Inflammatory macrophage (primary cell): ENCODE results near the gene RAP1GAP2.

Experiments used
- DNase-seq, 2 donors: peaks; one replicate each; pipeline ENCODE4 v3.0.0-alpha.2; 2020 to 2022

The RAP1GAP2 gene

GRCh38 chr17:2911755-2912111, 115.5 kb downstream of the RAP1GAP2 start:
- DNase-seq = no peak

GRCh38 chr17:2912754-2913153, 116.5 kb downstream of the RAP1GAP2 start:
- DNase-seq = no peak

GRCh38 chr17:2916461-2916860, 120.2 kb downstream of the RAP1GAP2 start:
- DNase-seq = no peak

- no peak for DNase-seq
These were observed 125.2 kb downstream of the RAP1GAP2 start for GRCh38 chr17:2921443-2921842.

- DNase-seq = peak in 1 of 2 donors; percentile 43
These were observed 128.0 kb downstream of the RAP1GAP2 start for GRCh38 chr17:2924211-2924610.

- peak; percentile 56 to 59 for DNase-seq
These were observed 128.8 kb downstream of the RAP1GAP2 start for GRCh38 chr17:2925011-2925410.

GRCh38 chr17:2926019-2926650, 129.9 kb downstream of the RAP1GAP2 start:
- peak; percentile 44 to 73 for DNase-seq

GRCh38 chr17:2928294-2928890, 132.2 kb downstream of the RAP1GAP2 start:
- DNase-seq = no peak

- DNase-seq = peak in 1 of 2 donors; percentile 25
These were observed 133.8 kb downstream of the RAP1GAP2 start for GRCh38 chr17:2929881-2930533.

GRCh38 chr17:2931876-2932275, 135.6 kb downstream of the RAP1GAP2 start:
- DNase-seq = no peak

- DNase-seq = no peak
These were observed 136.7 kb downstream of the RAP1GAP2 start for GRCh38 chr17:2932946-2933345.

GRCh38 chr17:2933606-2934005, 137.4 kb downstream of the RAP1GAP2 start:
- no peak for DNase-seq

- peak in 1 of 2 donors; percentile 23 for DNase-seq
These were observed 139.4 kb downstream of the RAP1GAP2 start for GRCh38 chr17:2935632-2936031.

- no peak for DNase-seq
These were observed 140.1 kb downstream of the RAP1GAP2 start for GRCh38 chr17:2936351-2936750.

GRCh38 chr17:2936771-2937321, 140.6 kb downstream of the RAP1GAP2 start:
- DNase-seq = no peak

GRCh38 chr17:2937331-2938003, 141.2 kb downstream of the RAP1GAP2 start:
- DNase-seq = no peak

GRCh38 chr17:2939714-2940351, 143.6 kb downstream of the RAP1GAP2 start:
- DNase-seq = peak; percentile 21 to 44

GRCh38 chr17:2940352-2940751, 144.1 kb downstream of the RAP1GAP2 start:
- no peak for DNase-seq

- DNase-seq = peak; percentile 19 to 66
These were observed 147.7 kb downstream of the RAP1GAP2 start for GRCh38 chr17:2943981-2944380.

- no peak for DNase-seq
These were observed 149.1 kb downstream of the RAP1GAP2 start for GRCh38 chr17:2945299-2945698.

- no peak for DNase-seq
These were observed 149.9 kb downstream of the RAP1GAP2 start for GRCh38 chr17:2946144-2946543.

- no peak for DNase-seq
These were observed 151.3 kb downstream of the RAP1GAP2 start for GRCh38 chr17:2947588-2947950.
